ENCODE measurements around the gene MCUR1. TPM values are rescaled to one million over a fixed set of nuclear protein-coding genes. Genes with fewer than 3 reads are reported as not detected.

MCUR1 gene
- total and polyA plus RNA-seq, 2 donors (not counting 1 experiment from before 2014, with no cell fraction given), result 6.3 to 12.4 TPM

DNA sequence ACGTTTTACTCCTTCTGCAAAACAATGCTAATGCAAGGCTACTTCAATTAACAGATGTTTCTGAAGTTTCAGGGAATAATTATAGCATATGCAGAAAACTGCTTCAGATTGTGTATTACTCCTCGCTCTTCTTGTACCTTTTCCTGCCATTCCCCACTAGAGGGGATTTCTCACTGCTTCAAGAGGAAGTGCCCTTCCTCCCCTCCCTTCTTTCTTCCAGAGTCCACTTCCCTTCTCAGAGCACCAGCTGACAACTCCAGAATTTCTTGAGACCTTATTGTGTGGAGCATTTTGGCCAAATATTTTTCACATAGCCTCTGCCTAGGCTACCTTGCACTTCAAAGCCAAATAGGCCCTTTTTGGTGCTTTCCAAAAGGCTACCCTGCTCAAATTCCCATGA, 12.7 kb upstream of the MCUR1 start:
- H2AFZ ChIP-seq (ENCODE audit: low read length), result no peak overlapping the region
- no peaks in the 10 kb centered on the region for H3K79me2 ChIP-seq (ENCODE audit: control insufficient read depth, insufficient read depth, low read length)
- no peak for DNase-seq (ENCODE audit: low read depth in 2 of 2)
- no peaks in the 10 kb centered on the region for H3K9me3 ChIP-seq (ENCODE audit: control insufficient read depth, insufficient read depth, low read depth, low read length)
- H3K4me1 ChIP-seq (ENCODE audit: control insufficient read depth, extremely low read depth, insufficient read depth, low read length), result no peaks in the 10 kb centered on the region
- no peak overlapping the region for H3K27ac ChIP-seq (ENCODE audit: insufficient read depth, low read length)
- H3K4me3 ChIP-seq (replicated peaks in 1 of 4; ENCODE audit: control extremely low read depth in 1 of 4, insufficient read depth in 1 of 4, low read depth in 3 of 4, low read length in 4 of 4), result no peak overlapping the region
- no peak overlapping the region for H3K4me2 ChIP-seq (ENCODE audit: extremely low read depth, insufficient read depth, low read length)
- H4K20me1 ChIP-seq (ENCODE audit: control insufficient read depth, extremely low read depth, insufficient read depth, low read length), result no peaks in the 10 kb centered on the region
- no peak overlapping the region for H3K9ac ChIP-seq (ENCODE audit: insufficient read depth, low read length)
- H3K36me3 ChIP-seq (ENCODE audit: control insufficient read depth, insufficient read depth, low read length), result no peaks in the 10 kb centered on the region
- TF ChIP-seq, protein P1, sequence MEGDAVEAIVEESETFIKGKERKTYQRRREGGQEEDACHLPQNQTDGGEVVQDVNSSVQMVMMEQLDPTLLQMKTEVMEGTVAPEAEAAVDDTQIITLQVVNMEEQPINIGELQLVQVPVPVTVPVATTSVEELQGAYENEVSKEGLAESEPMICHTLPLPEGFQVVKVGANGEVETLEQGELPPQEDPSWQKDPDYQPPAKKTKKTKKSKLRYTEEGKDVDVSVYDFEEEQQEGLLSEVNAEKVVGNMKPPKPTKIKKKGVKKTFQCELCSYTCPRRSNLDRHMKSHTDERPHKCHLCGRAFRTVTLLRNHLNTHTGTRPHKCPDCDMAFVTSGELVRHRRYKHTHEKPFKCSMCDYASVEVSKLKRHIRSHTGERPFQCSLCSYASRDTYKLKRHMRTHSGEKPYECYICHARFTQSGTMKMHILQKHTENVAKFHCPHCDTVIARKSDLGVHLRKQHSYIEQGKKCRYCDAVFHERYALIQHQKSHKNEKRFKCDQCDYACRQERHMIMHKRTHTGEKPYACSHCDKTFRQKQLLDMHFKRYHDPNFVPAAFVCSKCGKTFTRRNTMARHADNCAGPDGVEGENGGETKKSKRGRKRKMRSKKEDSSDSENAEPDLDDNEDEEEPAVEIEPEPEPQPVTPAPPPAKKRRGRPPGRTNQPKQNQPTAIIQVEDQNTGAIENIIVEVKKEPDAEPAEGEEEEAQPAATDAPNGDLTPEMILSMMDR (conservative IDR thresholded peaks at IDR 0.05 in 1 of 2, IDR thresholded peaks at IDR 0.05 in 1 of 2; ENCODE audit: low read depth in 1 of 2, low read length in 2 of 2), result no peak
- TF ChIP-seq EZH2 (IDR thresholded peaks at IDR 0.05; ENCODE audit: low read length, missing control alignments), result no peak
- H3K27me3 ChIP-seq (ENCODE audit: control insufficient read depth, insufficient read depth, low read length), result no peaks in the 10 kb centered on the region

DNA sequence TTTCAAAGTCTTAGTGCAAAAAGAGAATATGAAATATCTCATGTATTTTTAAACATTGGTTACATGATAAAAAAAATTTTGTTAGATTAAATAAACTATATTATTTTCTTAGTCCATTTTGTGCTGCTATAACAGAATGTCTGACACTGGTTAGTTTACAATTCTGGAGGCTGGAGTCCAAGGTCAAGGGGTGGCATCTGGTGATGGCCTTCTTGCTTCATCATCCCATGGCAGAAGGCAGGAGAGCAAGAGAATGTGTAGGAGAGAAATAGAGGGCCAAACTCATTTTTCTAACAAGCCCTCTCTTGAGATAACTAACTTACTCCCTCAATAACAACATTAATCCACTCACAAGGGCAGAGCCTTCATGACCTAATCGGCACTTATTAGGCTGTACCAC, 11.5 kb upstream of the MCUR1 start:
- Histone ChIP-seq H3K4me2 (ENCODE audit: extremely low read depth, insufficient read depth, low read length) (no peak overlapping the region), H2AFZ (ENCODE audit: low read length) (no peak overlapping the region), H3K36me3 (ENCODE audit: control insufficient read depth, insufficient read depth, low read length) (no peaks in the 10 kb centered on the region), H3K27me3 (ENCODE audit: control insufficient read depth, insufficient read depth, low read length) (no peaks in the 10 kb centered on the region), H3K9me3 (ENCODE audit: control insufficient read depth, insufficient read depth, low read depth, low read length) (no peaks in the 10 kb centered on the region), H4K20me1 (ENCODE audit: control insufficient read depth, extremely low read depth, insufficient read depth, low read length) (no peaks in the 10 kb centered on the region), H3K4me3 (replicated peaks in 1 of 4; ENCODE audit: control extremely low read depth in 1 of 4, insufficient read depth in 1 of 4, low read depth in 3 of 4, low read length in 4 of 4) (no peak overlapping the region), H3K27ac (ENCODE audit: insufficient read depth, low read length) (no peak overlapping the region), H3K9ac (ENCODE audit: insufficient read depth, low read length) (no peak overlapping the region), H3K79me2 (ENCODE audit: control insufficient read depth, insufficient read depth, low read length) (no peaks in the 10 kb centered on the region), H3K4me1 (ENCODE audit: control insufficient read depth, extremely low read depth, insufficient read depth, low read length) (no peaks in the 10 kb centered on the region)
- DNase-seq (ENCODE audit: low read depth in 2 of 2), result no peak
- TF ChIP-seq EZH2 (IDR thresholded peaks at IDR 0.05; ENCODE audit: low read length, missing control alignments), result no peak
- TF ChIP-seq, protein P1 (conservative IDR thresholded peaks at IDR 0.05 in 1 of 2, IDR thresholded peaks at IDR 0.05 in 1 of 2; ENCODE audit: low read depth in 1 of 2, low read length in 2 of 2), result no peak

DNA sequence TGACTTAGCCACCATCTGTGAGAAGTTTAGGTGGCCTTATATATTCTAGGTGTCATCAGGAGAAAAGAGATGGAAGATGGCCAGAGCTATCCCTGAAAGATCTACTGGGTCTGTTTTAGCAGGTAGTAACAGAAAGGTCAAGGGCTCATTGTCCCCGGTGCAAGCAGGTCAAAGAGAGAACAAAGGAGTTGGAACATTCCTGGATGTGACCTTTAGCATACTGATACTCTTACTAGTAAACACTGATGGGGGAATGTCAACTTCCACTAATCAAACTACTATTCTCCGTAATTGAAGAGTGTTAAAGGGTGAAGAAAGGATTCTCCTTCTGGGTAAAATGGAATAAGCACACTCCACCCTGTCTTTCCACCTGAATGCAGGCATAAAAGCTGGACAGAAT, 4.0 kb upstream of the MCUR1 start:
- DNase-seq (ENCODE audit: low read depth in 2 of 2), result no peak
- Histone ChIP-seq H3K27me3 (ENCODE audit: control insufficient read depth, insufficient read depth, low read length) (no peaks in the 10 kb centered on the region), H3K9me3 (ENCODE audit: control insufficient read depth, insufficient read depth, low read depth, low read length) (no peaks in the 10 kb centered on the region), H2AFZ (ENCODE audit: low read length) (no peak overlapping the region), H4K20me1 (ENCODE audit: control insufficient read depth, extremely low read depth, insufficient read depth, low read length) (no peaks in the 10 kb centered on the region), H3K79me2 (ENCODE audit: control insufficient read depth, insufficient read depth, low read length) (no peaks in the 10 kb centered on the region), H3K36me3 (ENCODE audit: control insufficient read depth, insufficient read depth, low read length) (no peaks in the 10 kb centered on the region), H3K27ac (ENCODE audit: insufficient read depth, low read length) (no peak overlapping the region), H3K4me2 (ENCODE audit: extremely low read depth, insufficient read depth, low read length) (no peak overlapping the region), H3K4me3 (replicated peaks in 1 of 4; ENCODE audit: control extremely low read depth in 1 of 4, insufficient read depth in 1 of 4, low read depth in 3 of 4, low read length in 4 of 4) (no peak overlapping the region), H3K9ac (ENCODE audit: insufficient read depth, low read length) (no peak overlapping the region), H3K4me1 (ENCODE audit: control insufficient read depth, extremely low read depth, insufficient read depth, low read length) (no peaks in the 10 kb centered on the region)
- TF ChIP-seq, protein P1 (conservative IDR thresholded peaks at IDR 0.05 in 1 of 2, IDR thresholded peaks at IDR 0.05 in 1 of 2; ENCODE audit: low read depth in 1 of 2, low read length in 2 of 2), result no peak
- TF ChIP-seq EZH2 (IDR thresholded peaks at IDR 0.05; ENCODE audit: low read length, missing control alignments), result no peak

Data from fibroblast of lung (primary cell).